GM08714 (cell line): ENCODE measurements around the gene TFAP2C.

ENCODE experiments used
- H3K4me3 ChIP-seq: fragments of 200-500 bp; sonication (Bioruptor generic); 2 replicates; pipeline ENCODE4 v1.5.1; 2014; ENCODE audit warnings: mild to moderate bottlenecking, low read length, inconsistent platforms
- ZNF274 ChIP-seq: IDR thresholded peaks from 2 replicates; pipeline ENCODE4 v1.6.1; 2012; ENCODE audit warnings: mild to moderate bottlenecking, low read depth, low read length

The TFAP2C gene

DNA sequence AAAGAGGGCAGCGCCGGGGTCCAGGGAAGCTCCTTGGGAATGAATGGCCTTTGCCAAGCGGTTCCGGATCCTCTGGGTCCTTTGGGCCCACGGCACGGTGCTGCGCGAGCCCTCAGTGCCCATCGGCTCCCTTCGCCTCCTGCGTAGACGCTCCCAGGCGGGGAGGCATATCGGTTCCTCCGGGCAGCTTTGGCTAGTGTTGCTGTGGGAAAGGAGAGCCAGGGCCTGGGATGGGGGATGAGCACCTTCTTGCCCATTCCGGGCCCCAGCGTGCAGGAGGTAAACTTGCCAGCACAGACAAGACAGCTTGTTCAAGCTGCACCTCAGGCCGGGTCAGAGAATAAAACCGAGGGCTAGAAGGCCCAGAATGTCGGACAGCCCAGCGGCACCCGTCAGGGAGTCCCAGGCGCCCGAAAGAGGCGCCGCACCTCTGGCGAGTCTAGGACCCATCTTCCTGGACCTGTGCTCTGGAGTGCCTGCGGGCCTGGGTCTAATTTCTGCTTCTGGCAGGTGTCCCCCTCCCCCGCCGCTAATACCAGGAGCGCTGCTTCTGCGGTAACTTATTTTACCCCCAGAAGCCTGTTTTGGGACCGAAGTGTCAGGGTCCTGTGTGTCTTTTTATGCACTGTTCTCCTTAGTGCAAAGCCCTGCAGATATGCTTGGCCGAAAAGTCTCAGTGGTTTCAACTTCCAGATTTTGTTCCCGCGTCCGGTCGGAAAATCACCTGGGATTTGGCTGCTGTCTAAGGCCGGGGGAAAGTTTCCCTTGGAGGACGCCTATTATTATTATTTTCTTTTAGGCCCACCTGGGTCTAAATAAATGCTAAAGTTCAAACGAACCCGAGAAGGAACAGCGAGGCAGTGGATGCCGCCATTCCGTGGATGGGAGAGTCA lies 1.7 kb upstream of the TFAP2C start:
- no peak for TF ChIP-seq ZNF274
- H3K4me3 ChIP-seq: no peak overlapping the region

GRCh38 chr20:56628015-56628872 lies 862 bp upstream of the TFAP2C start:
- TF ChIP-seq ZNF274: no peak
- H3K4me3 ChIP-seq: no peak overlapping the region

DNA sequence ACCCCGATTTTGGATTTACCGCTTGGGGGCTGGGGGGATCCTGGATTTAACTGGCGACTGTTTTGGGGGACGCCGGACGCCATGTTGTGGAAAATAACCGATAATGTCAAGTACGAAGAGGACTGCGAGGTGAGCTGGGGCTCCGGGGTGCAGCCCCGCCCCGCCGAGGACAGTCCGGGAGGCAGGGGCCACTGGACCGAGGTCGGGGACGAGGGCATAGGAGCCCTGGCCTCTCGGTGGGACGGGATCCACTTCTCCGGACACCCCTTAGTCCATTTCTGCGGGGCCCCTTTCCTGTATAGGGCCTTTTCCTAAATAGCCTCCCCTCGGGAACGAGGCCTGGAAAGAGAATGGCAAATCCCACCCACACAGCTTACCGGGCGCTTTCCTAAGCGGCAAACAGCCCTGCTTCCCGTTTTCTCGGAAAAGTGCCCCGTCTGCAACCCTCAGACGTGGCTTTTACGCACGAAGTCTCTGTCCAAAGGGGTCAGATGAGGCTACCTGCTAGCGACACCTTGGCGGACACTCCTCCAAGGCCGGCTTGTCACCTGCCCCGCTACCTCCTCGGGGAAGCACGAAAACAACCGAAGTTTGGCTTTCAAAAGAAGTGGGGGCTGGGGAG lies 469 bp downstream of the TFAP2C start:
- no peak overlapping the region; the same call in 1 of the 2 replicates for H3K4me3 ChIP-seq

GRCh38 chr20:56630086-56630493 lies 984 bp downstream of the TFAP2C start:
- TF ChIP-seq ZNF274: no peak
- H3K4me3 ChIP-seq: no peak overlapping the region; the same call in 1 of the 2 replicates

More for the DNA sequence above, 469 bp downstream of the TFAP2C start:
- no peak for TF ChIP-seq ZNF274

GRCh38 chr20:56630506-56631317 lies 1.6 kb downstream of the TFAP2C start:
- H3K4me3 ChIP-seq: no peak overlapping the region
- no peak for TF ChIP-seq ZNF274

DNA sequence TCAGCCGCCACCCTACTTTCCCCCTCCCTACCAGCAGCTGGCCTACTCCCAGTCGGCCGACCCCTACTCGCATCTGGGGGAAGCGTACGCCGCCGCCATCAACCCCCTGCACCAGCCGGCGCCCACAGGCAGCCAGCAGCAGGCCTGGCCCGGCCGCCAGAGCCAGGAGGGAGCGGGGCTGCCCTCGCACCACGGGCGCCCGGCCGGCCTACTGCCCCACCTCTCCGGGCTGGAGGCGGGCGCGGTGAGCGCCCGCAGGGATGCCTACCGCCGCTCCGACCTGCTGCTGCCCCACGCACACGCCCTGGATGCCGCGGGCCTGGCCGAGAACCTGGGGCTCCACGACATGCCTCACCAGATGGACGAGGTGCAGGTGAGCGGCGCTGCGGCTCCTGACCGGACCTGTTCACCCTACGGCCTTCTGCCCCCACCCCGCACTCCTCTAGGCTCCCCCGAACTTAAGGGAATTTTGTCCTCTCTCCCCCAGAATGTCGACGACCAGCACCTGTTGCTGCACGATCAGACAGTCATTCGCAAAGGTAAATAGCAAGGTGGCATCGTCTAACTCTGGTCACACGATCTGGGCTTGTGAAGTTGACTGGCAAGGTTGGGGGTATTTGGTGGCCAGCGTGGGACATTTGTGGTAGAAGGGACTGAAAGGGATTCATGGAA lies 2.3 kb downstream of the TFAP2C start:
- no peak overlapping the region for H3K4me3 ChIP-seq
- TF ChIP-seq ZNF274: no peak

GRCh38 chr20:56631990-56632327 lies 2.9 kb downstream of the TFAP2C start:
- H3K4me3 ChIP-seq: no peak overlapping the region
- TF ChIP-seq ZNF274: no peak

- H3K4me3 ChIP-seq: no peak overlapping the region
Measured at GRCh38 chr20:56634307-56634706, 5.2 kb downstream of the TFAP2C start.

GRCh38 chr20:56634735-56635385 lies 5.8 kb downstream of the TFAP2C start:
- TF ChIP-seq ZNF274: no peak
- H3K4me3 ChIP-seq: no peak overlapping the region

More at GRCh38 chr20:56634307-56634706, 5.2 kb downstream of the TFAP2C start:
- TF ChIP-seq ZNF274: no peak

- no peak overlapping the region for H3K4me3 ChIP-seq
- TF ChIP-seq ZNF274: no peak
Measured at GRCh38 chr20:56636716-56637115, 7.6 kb downstream of the TFAP2C start.

DNA sequence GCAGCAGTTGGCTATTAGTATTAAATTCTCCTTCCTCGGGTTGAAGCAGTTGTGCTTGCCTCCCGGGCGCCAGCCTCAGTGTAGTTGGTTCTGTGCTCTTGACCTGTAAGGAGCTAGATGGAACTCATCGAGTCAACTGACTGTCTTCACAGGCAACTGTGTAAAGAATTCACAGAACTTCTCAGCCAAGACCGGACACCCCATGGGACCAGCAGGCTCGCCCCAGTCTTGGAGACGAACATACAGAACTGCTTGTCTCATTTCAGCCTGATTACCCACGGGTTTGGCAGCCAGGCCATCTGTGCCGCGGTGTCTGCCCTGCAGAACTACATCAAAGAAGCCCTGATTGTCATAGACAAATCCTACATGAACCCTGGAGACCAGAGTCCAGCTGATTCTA lies 8.5 kb downstream of the TFAP2C start:
- no peak for TF ChIP-seq ZNF274

DNA sequence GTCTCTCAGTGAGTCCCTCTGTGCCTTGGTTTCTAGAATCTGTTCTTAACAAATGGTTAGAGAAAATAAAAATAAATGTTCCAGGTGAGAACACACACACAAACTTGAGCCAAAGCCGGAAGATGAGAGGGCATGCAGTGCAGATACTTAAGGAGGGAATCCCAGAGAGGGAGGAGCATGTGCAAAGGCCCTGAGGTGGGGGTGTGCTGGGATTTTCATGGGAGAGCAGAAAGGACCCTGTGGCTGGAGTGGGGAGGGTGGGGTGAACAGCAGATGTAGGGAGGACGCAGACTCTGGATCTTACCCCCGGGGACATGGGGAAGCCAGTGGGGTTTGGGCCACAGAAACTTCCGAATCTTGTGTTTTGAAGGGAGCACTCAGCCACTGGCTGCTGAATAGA lies 17.5 kb downstream of the TFAP2C start:
- TF ChIP-seq ZNF274: no peak
- no peak overlapping the region for H3K4me3 ChIP-seq

More for the DNA sequence above, 8.5 kb downstream of the TFAP2C start:
- H3K4me3 ChIP-seq: no peak overlapping the region
